Cardiac muscle cell (in vitro differentiated cells and primary cell): ENCODE data around the gene SP7. TPM values are rescaled to one million over a fixed set of nuclear protein-coding genes. Genes with fewer than 3 reads are reported as not detected.
"Not testable (repeated sequence)": the region's sequence is repeated elsewhere in the genome, so short reads cannot be mapped to it uniquely, and the experiment has no call there.

Experiments
- DNase-seq, 2 donors: peaks; one replicate each; pipeline versions ENCODE4 v3.0.0 to v3.0.0-alpha.2; 2010 to 2017; ENCODE audit warnings: low read depth in 1 of 2, low spot score in 1 of 2
- H3K27ac ChIP-seq: fragments of 200-600 bp; sonication (generic); 2 replicates; pipeline ENCODE4 v1.5.1; 2016
- H3K27me3 ChIP-seq: fragments of 200-600 bp; sonication (generic); 2 replicates; pipeline ENCODE4 v1.6.0; 2016; ENCODE audit warnings: control low read depth
- H3K36me3 ChIP-seq: fragments of 200-600 bp; sonication (generic); 2 replicates; pipeline ENCODE4 v1.5.1; 2016; ENCODE audit warnings: control low read depth
- H3K4me1 ChIP-seq: fragments of 200-600 bp; sonication (generic); 2 replicates; pipeline ENCODE4 v1.8.1; 2017; ENCODE audit warnings: low read depth, mild to moderate bottlenecking, mixed run types
- H3K4me3 ChIP-seq: fragments of 200-600 bp; sonication (generic); 2 replicates; pipeline ENCODE4 v1.5.1; 2016; ENCODE audit warnings: mild to moderate bottlenecking
- H3K9me3 ChIP-seq: fragments of 200-600 bp; sonication (generic); 2 replicates; pipeline ENCODE4 v1.5.1; 2017; ENCODE audit warnings: low read depth, mild to moderate bottlenecking, control low read depth
- CTCF ChIP-seq: IDR thresholded peaks from 2 replicates; pipeline ENCODE4 v1.5.1; 2012; ENCODE audit warnings: low read depth, mild to moderate bottlenecking, low read length
- polyA plus RNA-seq: library from polyadenylated mRNA; unstranded; fragments of >200 nt; fragmentation: Nextera tagmentation; extraction: Ambion mirVana; gene quantifications from 2 replicates; pipeline ENCODE4 v1.2.1, GENCODE V29; 2016
- total RNA-seq: library from RNA; depleted of rRNA; stranded (reverse); fragments of >200 nt; gene quantifications from 2 replicates; pipeline ENCODE4 v1.2.3, GENCODE V29; 2016

Gene SP7
- total and polyA plus RNA-seq, 2 experiments from 2014 or later: 0.39 to 0.45 TPM

DNA sequence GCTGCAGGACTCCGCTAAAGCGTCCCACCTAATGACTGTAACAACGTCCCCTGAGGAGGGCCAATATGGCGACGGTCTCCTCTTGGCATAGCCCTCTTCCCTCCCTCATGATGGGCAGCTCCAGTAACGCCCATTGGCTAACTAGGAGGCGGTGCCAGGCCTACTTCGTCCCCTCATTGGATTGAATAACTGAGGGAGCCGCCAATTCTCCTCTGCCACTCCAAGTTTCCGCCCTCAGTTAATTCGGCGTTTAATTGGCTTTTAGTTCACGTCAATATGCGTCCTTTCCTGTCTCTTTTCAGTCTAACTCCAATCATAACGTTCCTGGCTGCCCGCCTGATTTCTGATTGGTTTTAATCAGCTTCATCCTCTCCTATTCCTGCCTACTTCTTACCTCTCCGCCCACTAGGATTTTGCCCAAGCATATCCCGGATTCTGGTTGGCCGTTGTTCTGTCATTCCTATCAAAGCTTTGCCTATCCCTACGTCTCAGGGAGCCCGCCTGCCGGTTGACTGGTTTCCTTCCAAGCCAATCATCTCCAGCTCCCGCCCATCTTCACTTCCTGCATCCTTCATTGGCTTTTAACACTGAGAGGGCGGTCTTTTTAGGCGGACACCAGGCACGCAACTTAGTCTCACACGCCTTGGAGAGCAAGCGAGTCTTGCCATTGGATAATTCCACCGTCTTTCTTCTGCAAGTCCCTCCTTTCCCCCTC, 43.4 kb upstream of the SP7 start:
- no peaks in the 10 kb centered on the region for H3K27me3 ChIP-seq
- H3K27ac ChIP-seq: peak overlapping the region; percentile 99
- no peaks in the 10 kb centered on the region for H3K9me3 ChIP-seq
- H3K4me3 ChIP-seq: peak overlapping the region; percentile 69
- peaks cover 14% of the 10 kb centered on the region for H3K36me3 ChIP-seq
- DNase-seq: peak; percentile 100
- TF ChIP-seq CTCF: no peak
- peaks cover 19% of the 10 kb centered on the region for H3K4me1 ChIP-seq

GRCh38 chr12:53378724-53379388, 42.7 kb upstream of the SP7 start:
- H3K4me3 ChIP-seq: peak overlapping the region; percentile 17
- DNase-seq: no peak
- peaks cover 19% of the 10 kb centered on the region for H3K4me1 ChIP-seq
- no peaks in the 10 kb centered on the region for H3K27me3 ChIP-seq
- peaks cover 12% of the 10 kb centered on the region for H3K36me3 ChIP-seq
- TF ChIP-seq CTCF: no peak
- H3K9me3 ChIP-seq: no peaks in the 10 kb centered on the region
- peak overlapping the region; percentile 93 for H3K27ac ChIP-seq

- Histone ChIP-seq H3K27ac (peak overlapping the region; percentile 93), H3K36me3 (peaks cover 9% of the 10 kb centered on the region), H3K4me1 (peaks cover 14% of the 10 kb centered on the region), H3K9me3 (no peaks in the 10 kb centered on the region), H3K27me3 (no peaks in the 10 kb centered on the region), H3K4me3 (no peak overlapping the region)
- no peak for TF ChIP-seq CTCF
- no peak for DNase-seq
Measured at GRCh38 chr12:53378222-53378621, 42.1 kb upstream of the SP7 start.

GRCh38 chr12:53376747-53377146, 40.6 kb upstream of the SP7 start:
- no peaks in the 10 kb centered on the region for H3K36me3 ChIP-seq
- no peaks in the 10 kb centered on the region for H3K27me3 ChIP-seq
- peaks cover 13% of the 10 kb centered on the region for H3K4me1 ChIP-seq
- TF ChIP-seq CTCF: no peak
- DNase-seq: no peak
- no peak overlapping the region for H3K27ac ChIP-seq
- H3K9me3 ChIP-seq: no peaks in the 10 kb centered on the region
- H3K4me3 ChIP-seq: no peak overlapping the region

DNA sequence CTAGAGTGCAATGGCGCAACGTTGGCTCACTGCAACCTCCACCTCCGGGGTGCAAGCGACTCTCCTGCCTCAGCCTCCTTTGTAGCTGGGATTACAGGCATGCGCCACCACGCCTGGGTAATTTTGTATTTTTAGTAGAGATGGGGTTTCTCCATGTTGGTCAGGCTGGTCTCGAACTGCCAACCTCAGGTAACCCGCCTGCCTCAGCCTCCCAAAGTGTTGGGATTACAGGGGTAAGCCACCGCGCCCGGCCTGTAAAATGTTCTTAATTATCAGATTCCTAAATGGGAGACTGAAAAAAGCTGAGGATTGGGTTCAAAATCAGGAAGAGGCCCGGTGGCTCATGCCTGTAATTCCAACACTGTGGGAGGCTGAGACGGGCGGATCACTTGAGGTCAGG, 38.1 kb upstream of the SP7 start:
- not testable (repeated sequence) for H3K4me3 ChIP-seq, H3K27me3 ChIP-seq, DNase-seq, H3K36me3 ChIP-seq, H3K9me3 ChIP-seq
- peak overlapping the region; percentile 52 for H3K27ac ChIP-seq
- H3K4me1 ChIP-seq: peaks cover 13% of the 10 kb centered on the region

DNA sequence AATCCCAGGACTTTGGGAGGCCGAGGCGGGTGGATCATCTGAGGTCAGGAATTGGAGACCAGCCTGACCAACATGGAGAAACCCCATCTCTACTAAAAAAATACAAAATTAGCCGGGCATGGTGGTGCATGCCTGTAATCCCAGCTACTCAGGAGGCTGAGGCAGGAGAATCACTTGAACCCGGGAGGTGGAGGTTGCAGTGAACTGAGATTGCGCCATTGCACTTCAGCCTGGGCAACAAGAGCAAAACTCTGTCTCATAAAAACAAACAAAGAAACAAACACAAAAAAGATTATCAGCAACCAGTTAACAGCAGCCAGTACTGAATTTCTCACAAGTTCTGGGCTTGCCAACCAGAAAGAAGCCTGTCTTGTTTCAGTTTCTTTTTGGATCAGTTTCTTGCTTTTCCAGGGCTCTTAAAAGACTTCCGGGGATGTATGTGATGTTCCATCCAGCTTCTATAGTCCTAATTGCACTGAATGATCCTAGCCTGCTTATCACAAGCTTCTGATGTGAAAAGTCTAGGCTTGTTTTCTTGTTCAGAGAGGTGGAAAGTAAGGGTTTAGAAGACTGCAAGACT, 37.5 kb upstream of the SP7 start:
- DNase-seq: peak in 1 of 2 donors; percentile 35
- H3K27ac ChIP-seq: peak overlapping the region; percentile 52
- H3K9me3 ChIP-seq, H3K4me1 ChIP-seq, H3K27me3 ChIP-seq, H3K36me3 ChIP-seq, H3K4me3 ChIP-seq: not testable (repeated sequence)
